DMS79 treated with DMSO at 0.1 percent for 48 hours (cell line): Measurements from ENCODE around the gene QSOX2.
"Not testable (repeated sequence)": the region's sequence is repeated elsewhere in the genome, so short reads cannot be mapped to it uniquely, and the experiment has no call there.

ENCODE experiments used
- DNase-seq: peaks from one replicate; lab custom pipeline; 2025; lab: John Stamatoyannopoulos, UW

Gene QSOX2

GRCh38 chr9:136236471-136237410 is 8.9 kb downstream of the QSOX2 start:
- DNase-seq: not testable (repeated sequence)

GRCh38 chr9:136235709-136236455 is 9.7 kb downstream of the QSOX2 start:
- DNase-seq: no peak

- DNase-seq: no peak
These were observed 10.4 kb downstream of the QSOX2 start for GRCh38 chr9:136235171-136235570.

GRCh38 chr9:136234597-136234996 is 11.0 kb downstream of the QSOX2 start:
- no peak for DNase-seq

GRCh38 chr9:136233868-136234267 is 11.7 kb downstream of the QSOX2 start:
- no peak for DNase-seq

- peak; percentile 27 for DNase-seq
These were observed 12.2 kb downstream of the QSOX2 start for GRCh38 chr9:136233411-136233810.

- DNase-seq: peak; percentile 23
These were observed 12.6 kb downstream of the QSOX2 start for GRCh38 chr9:136232969-136233368.

- no peak for DNase-seq
These were observed 13.9 kb downstream of the QSOX2 start for GRCh38 chr9:136231478-136232297.

- no peak for DNase-seq
These were observed 14.8 kb downstream of the QSOX2 start for GRCh38 chr9:136230773-136231172.

- DNase-seq: no peak
These were observed 15.2 kb downstream of the QSOX2 start for GRCh38 chr9:136230365-136230764.

- DNase-seq: no peak
These were observed 16.2 kb downstream of the QSOX2 start for GRCh38 chr9:136229096-136230065.

GRCh38 chr9:136228107-136228875 is 17.3 kb downstream of the QSOX2 start:
- no peak for DNase-seq

GRCh38 chr9:136226680-136227407 is 18.8 kb downstream of the QSOX2 start:
- no peak for DNase-seq

GRCh38 chr9:136225748-136226679 is 19.6 kb downstream of the QSOX2 start:
- peak; percentile 21 for DNase-seq

GRCh38 chr9:136225366-136225747 is 20.3 kb downstream of the QSOX2 start:
- no peak for DNase-seq

- DNase-seq: no peak
These were observed 21.6 kb downstream of the QSOX2 start for GRCh38 chr9:136223871-136224640.

GRCh38 chr9:136222906-136223285 is 22.7 kb downstream of the QSOX2 start:
- peak; percentile 90 for DNase-seq
